Psoas muscle (tissue), 8 donors: Measurements from ENCODE around the gene COL1A1. TPM values are rescaled to one million over a fixed set of nuclear protein-coding genes. Genes with fewer than 3 reads are reported as not detected.

Experiments
- ATAC-seq, 4 donors: fragments of 200-7000 bp; cut with Tn5 transposase; one replicate each; pipeline ENCODE4 v1.9.1; 2020; ENCODE audit warnings: moderate library complexity in 3 of 4, mild to moderate bottlenecking in 2 of 4
- DNase-seq, 2 donors: peaks; one replicate each; pipeline ENCODE4 v3.0.0-alpha.2; 2020
- H3K27ac ChIP-seq: fragments of 200-600 bp; one replicate; pipeline ENCODE4 v1.8.0; 2022
- H3K27me3 ChIP-seq, 3 donors: fragments of 200-600 bp in 1 of 3; one replicate each; pipeline versions ENCODE4 v1.6.1 to v1.8.0; 2013 to 2022; ENCODE audit warnings: low read length in 2 of 3, mild to moderate bottlenecking in 2 of 3, moderate library complexity in 1 of 3; ENCODE audit not compliant: insufficient read depth in 3 of 3
- H3K36me3 ChIP-seq, 2 donors: fragments of 200-600 bp in 1 of 2; one replicate each; pipeline versions ENCODE4 v1.6.1 to v1.8.0; 2013 to 2022; ENCODE audit warnings: low read depth in 1 of 2, mild to moderate bottlenecking in 1 of 2, moderate library complexity in 1 of 2; ENCODE audit not compliant: insufficient read depth in 1 of 2
- H3K4me1 ChIP-seq: fragments of 200-600 bp; one replicate; pipeline ENCODE4 v1.8.0; 2022
- H3K4me3 ChIP-seq: fragments of 200-600 bp; one replicate; pipeline ENCODE4 v1.8.0; 2022; ENCODE audit warnings: mild to moderate bottlenecking
- H3K9me3 ChIP-seq: fragments of 200-600 bp; one replicate; pipeline ENCODE4 v1.8.0; 2022
- WGBS, 3 donors: extraction: QIAGEN DNeasy Blood & Tissue Kit; methylation state at CpG; one replicate each; pipeline versions ENCODE4 v1.1.6 to v1.1.7; 2013; 5-methylcytosine and 5-hydroxymethylcytosine counted together
- intact Hi-C, 2 donors: fragments of 100-400 bp; cut with DNase I; formaldehyde crosslinking; loops; one replicate each; pipeline versions ENCODE4 v1.11.0 to v1.14.2; 2022
- polyA plus RNA-seq, 3 donors: library from polyadenylated mRNA; stranded (reverse); fragments of 200-250 nt; gene quantifications; one replicate each; pipeline ENCODE4 v1.2.3, GENCODE V29; 2013
- total RNA-seq, 4 donors: library from RNA; stranded (reverse); fragmentation: NEBNext Ultra II Directional in 2 of 4; extraction: Animal tissue kit (Norgen Biotek cat#: 25700) in 2 of 4; gene quantifications; one replicate each; pipeline versions ENCODE4 v1.2.1 to v1.2.4, GENCODE V29; 2021 to 2023
- TF ChIP-seq, protein P1 (sequence below): fragments of 200-600 bp; IDR thresholded peaks from one replicate; pipeline ENCODE4 v1.8.0; 2022; ENCODE audit warnings: antibody characterized with exemption
- donor health status: healthy with polysubstance abuse.
- donor health status: DM: no; HTN: no; CAD: no; lungs with moderate emphysema.
- donor health status: Bipolar disorder and iron deficiency.
- donor health status: healthy.
- donor health status: DM: yes; HTN: yes; CAD: no.
- donor health status: DM: no; HTN: no; CAD: no.
- donor health status: DM: no; HTN: no; CAD: no.
- donor health status: DM: yes; HTN: yes; CAD: no.

Gene COL1A1
- total and polyA plus RNA-seq, 7 donors: 2.3 to 46.6 (median 10.2) TPM

DNA sequence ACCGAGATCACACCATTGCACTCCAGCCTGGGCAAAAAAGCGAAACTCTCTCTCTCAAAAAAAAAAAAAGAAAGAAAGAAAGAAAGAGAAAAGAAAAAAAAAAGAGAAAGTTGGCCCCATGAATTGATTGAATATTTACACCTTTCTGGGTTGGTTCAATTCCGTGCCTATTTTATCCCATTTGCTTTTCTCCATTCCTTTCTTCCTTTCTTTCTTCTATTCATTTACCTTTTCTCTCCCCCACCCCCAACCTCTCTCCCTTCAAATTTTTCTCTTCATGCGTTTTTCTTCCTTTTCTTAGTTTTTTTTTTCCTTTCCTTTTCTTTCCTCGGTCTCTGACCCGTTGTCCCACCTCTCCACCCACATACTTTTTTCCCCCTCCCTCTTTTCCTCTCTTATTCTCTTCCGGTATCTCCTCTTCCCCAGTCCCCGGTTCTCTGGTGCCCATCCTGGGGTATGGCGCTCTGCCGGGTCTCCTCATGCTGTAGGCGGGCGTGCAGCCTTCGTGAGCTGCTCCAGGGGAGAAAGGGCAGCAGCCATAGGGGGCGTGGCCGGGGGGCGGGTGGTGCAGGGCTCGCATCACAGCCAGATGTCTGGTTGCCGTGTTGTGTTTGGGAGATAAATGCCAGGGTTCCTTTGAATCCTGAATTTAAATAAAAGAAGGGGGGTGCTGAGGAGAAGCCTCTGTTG lies 5.3 kb upstream of the COL1A1 start:
- Histone ChIP-seq H3K4me1 (peaks cover 4% of the 10 kb centered on the region), H3K27me3 (peaks cover 0 to 65% (median 9%) of the 10 kb centered on the region in 3 donors), H3K4me3 (no peak overlapping the region), H3K9me3 (no peaks in the 10 kb centered on the region), H3K27ac (no peak overlapping the region), H3K36me3 (no peaks in the 10 kb centered on the region)
- WGBS, 3 donors: 20 to 24% (median 22%) methylated on average over 18 of the region's 18 CpGs
- DNase-seq: peak in 1 of 2 donors; percentile 61
- intact Hi-C loops: no loop called here
- TF ChIP-seq, protein P1, sequence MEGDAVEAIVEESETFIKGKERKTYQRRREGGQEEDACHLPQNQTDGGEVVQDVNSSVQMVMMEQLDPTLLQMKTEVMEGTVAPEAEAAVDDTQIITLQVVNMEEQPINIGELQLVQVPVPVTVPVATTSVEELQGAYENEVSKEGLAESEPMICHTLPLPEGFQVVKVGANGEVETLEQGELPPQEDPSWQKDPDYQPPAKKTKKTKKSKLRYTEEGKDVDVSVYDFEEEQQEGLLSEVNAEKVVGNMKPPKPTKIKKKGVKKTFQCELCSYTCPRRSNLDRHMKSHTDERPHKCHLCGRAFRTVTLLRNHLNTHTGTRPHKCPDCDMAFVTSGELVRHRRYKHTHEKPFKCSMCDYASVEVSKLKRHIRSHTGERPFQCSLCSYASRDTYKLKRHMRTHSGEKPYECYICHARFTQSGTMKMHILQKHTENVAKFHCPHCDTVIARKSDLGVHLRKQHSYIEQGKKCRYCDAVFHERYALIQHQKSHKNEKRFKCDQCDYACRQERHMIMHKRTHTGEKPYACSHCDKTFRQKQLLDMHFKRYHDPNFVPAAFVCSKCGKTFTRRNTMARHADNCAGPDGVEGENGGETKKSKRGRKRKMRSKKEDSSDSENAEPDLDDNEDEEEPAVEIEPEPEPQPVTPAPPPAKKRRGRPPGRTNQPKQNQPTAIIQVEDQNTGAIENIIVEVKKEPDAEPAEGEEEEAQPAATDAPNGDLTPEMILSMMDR: no peak
- no peak for ATAC-seq

GRCh38 chr17:50205963-50206505 lies 4.6 kb upstream of the COL1A1 start:
- WGBS, 3 donors: 89 to 93% (median 91%) methylated on average over 7 of the region's 7 CpGs
- intact Hi-C loops: no loop called here
- Histone ChIP-seq H3K4me3 (no peak overlapping the region), H3K4me1 (peaks cover 3% of the 10 kb centered on the region), H3K36me3 (no peaks in the 10 kb centered on the region), H3K27me3 (peaks cover 0 to 68% (median 8%) of the 10 kb centered on the region in 3 donors), H3K27ac (no peak overlapping the region), H3K9me3 (no peaks in the 10 kb centered on the region)
- DNase-seq (no peak), ATAC-seq (no peak)
- TF ChIP-seq, protein P1: no peak

DNA sequence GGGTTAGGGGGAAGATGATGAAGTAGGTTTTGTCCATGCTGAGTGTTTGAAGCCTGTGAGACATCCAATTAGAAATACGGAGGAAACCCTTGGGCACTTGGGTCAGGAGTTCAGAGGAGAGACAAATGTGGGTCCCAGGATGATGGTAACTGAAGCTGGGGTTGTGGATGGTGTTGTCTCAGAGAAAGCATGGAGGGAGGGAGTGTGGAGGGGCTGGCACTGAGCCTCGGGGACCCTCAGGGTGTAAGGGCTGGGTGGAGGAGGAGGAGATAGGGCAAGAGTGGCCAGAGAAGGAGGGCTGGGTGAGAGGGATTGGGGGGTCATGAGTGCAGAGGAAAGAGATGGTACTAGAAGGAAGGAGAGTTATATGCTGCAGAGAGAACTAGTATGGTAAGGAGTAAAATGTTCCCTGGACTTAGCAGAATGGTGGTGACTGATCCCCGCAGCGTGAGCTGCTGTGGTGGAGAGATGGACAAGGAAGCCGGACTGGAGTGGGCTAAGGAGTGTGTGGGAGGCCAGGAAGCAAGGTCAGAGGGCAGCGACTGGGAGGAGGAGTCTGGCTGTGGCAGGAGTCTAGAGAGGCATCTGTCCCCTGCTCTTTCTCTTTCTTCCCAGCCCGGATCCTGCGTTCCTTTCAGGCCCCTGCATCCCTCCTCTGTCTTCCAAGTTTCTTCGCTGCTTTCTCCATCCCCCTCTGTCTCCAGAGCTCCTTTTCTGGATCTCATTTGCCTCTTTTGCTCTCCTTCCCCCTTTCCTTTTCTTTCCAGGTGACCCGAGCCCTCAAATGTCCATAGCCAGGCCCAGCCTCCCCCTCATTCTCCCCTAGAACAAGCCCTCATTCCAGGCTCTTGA lies 3.9 kb upstream of the COL1A1 start:
- DNase-seq (no peak), ATAC-seq (no peak)
- 55 to 60% (median 57%) methylated on average over 8 to 10 of the region's 10 CpGs for WGBS, 3 donors
- Histone ChIP-seq H3K9me3 (no peaks in the 10 kb centered on the region), H3K4me1 (peaks cover 1% of the 10 kb centered on the region), H3K27ac (no peak overlapping the region), H3K27me3 (peaks cover 0 to 64% (median 3%) of the 10 kb centered on the region in 3 donors), H3K36me3 (no peaks in the 10 kb centered on the region), H3K4me3 (no peak overlapping the region)
- TF ChIP-seq, protein P1: no peak
- intact Hi-C loops: no loop called here

GRCh38 chr17:50204431-50204830 lies 3.0 kb upstream of the COL1A1 start:
- intact Hi-C loops: no loop called here
- Histone ChIP-seq H3K4me3 (no peak overlapping the region), H3K27me3 (peaks cover 0 to 59% (median 3%) of the 10 kb centered on the region in 3 donors), H3K9me3 (no peaks in the 10 kb centered on the region), H3K36me3 (no peaks in the 10 kb centered on the region), H3K27ac (no peak overlapping the region), H3K4me1 (peaks cover 7% of the 10 kb centered on the region)
- ATAC-seq (no peak), DNase-seq (no peak)
- TF ChIP-seq, protein P1: no peak
- WGBS, 3 donors: 79 to 91% (median 79%) methylated on average over 3 of the region's 3 CpGs
